Endothelial cell (in vitro differentiated cells): ENCODE data around the gene IL17RA. TPM values are rescaled to one million over a fixed set of nuclear protein-coding genes. Genes with fewer than 3 reads are reported as not detected.
A peak's percentile ranks its signal among the peaks of the same experiment; 100 is the strongest.

Experiments
- DNase-seq: peaks from one replicate; pipeline ENCODE4 v3.0.0; 2021; ENCODE audit warnings: low spot score
- H3K27ac Mint-ChIP-seq: one replicate; pipeline ENCODE4 v1.8.0; 2021; ENCODE audit warnings: mixed read lengths, inconsistent platforms; ENCODE audit not compliant: unreplicated experiment
- H3K27me3 Mint-ChIP-seq: one replicate; pipeline ENCODE4 v1.8.0; 2021; ENCODE audit warnings: mild to moderate bottlenecking, moderate library complexity, mixed read lengths, inconsistent platforms; ENCODE audit not compliant: unreplicated experiment
- H3K36me3 Mint-ChIP-seq: one replicate; pipeline ENCODE4 v1.8.0; 2021; ENCODE audit warnings: mild to moderate bottlenecking, low read depth, mixed read lengths, inconsistent platforms; ENCODE audit not compliant: unreplicated experiment
- H3K4me1 Mint-ChIP-seq: one replicate; pipeline ENCODE4 v1.8.0; 2021; ENCODE audit warnings: mild to moderate bottlenecking, mixed read lengths, inconsistent platforms; ENCODE audit not compliant: unreplicated experiment
- H3K4me3 Mint-ChIP-seq: one replicate; pipeline ENCODE4 v1.8.0; 2021; ENCODE audit warnings: mild to moderate bottlenecking, mixed read lengths, inconsistent platforms; ENCODE audit not compliant: unreplicated experiment
- H3K9me3 Mint-ChIP-seq: one replicate; pipeline ENCODE4 v1.8.0; 2021; ENCODE audit warnings: mixed read lengths, inconsistent platforms; ENCODE audit not compliant: unreplicated experiment
- CTCF ChIP-seq: fragments of 200-600 bp; sonication (generic); IDR thresholded peaks from one replicate; pipeline ENCODE4 v1.5.0; 2021; ENCODE audit warnings: antibody characterized with exemption; ENCODE audit not compliant: unreplicated experiment
- total RNA-seq: library from RNA; stranded (reverse); fragmentation: NEBNext Ultra II Directional; extraction: Animal tissue kit (Norgen Biotek cat#: 25700); gene quantifications from one replicate; pipeline ENCODE4 v1.2.1, GENCODE V29; 2021; ENCODE audit not compliant: unreplicated experiment

IL17RA gene
- total RNA-seq, 1 donor from 2014 or later = 63.7 TPM

GRCh38 chr22:17085277-17086181, 729 bp downstream of the IL17RA start:
- no peak for TF ChIP-seq CTCF
- Mint-ChIP-seq H3K9me3 (no peaks in the 10 kb centered on the region), H3K4me3 (peak overlapping the region; percentile 96), H3K36me3 (peaks cover 7% of the 10 kb centered on the region), H3K27ac (peak overlapping the region; percentile 83), H3K27me3 (peaks cover 15% of the 10 kb centered on the region), H3K4me1 (peaks cover 33% of the 10 kb centered on the region)
- DNase-seq = no peak

GRCh38 chr22:17086296-17086695, 1.5 kb downstream of the IL17RA start:
- no peak for TF ChIP-seq CTCF
- peaks cover 15% of the 10 kb centered on the region for H3K27me3 Mint-ChIP-seq
- peaks cover 7% of the 10 kb centered on the region for H3K36me3 Mint-ChIP-seq
- H3K4me1 Mint-ChIP-seq = peaks cover 40% of the 10 kb centered on the region
- peak overlapping the region; percentile 96 for H3K4me3 Mint-ChIP-seq
- peak overlapping the region; percentile 83 for H3K27ac Mint-ChIP-seq
- no peaks in the 10 kb centered on the region for H3K9me3 Mint-ChIP-seq
- DNase-seq = no peak

- Mint-ChIP-seq H3K36me3 (peaks cover 7% of the 10 kb centered on the region), H3K27me3 (peaks cover 15% of the 10 kb centered on the region), H3K9me3 (no peaks in the 10 kb centered on the region), H3K4me3 (peak overlapping the region; percentile 96), H3K4me1 (peaks cover 45% of the 10 kb centered on the region), H3K27ac (no peak overlapping the region)
- no peak for TF ChIP-seq CTCF
- no peak for DNase-seq
Measured at GRCh38 chr22:17086788-17087497, 2.1 kb downstream of the IL17RA start.

GRCh38 chr22:17087498-17088131, 2.8 kb downstream of the IL17RA start:
- no peak for DNase-seq
- TF ChIP-seq CTCF = no peak
- Mint-ChIP-seq H3K27me3 (peaks cover 15% of the 10 kb centered on the region), H3K36me3 (peaks cover 7% of the 10 kb centered on the region), H3K4me1 (peaks cover 48% of the 10 kb centered on the region), H3K4me3 (peak overlapping the region; percentile 96), H3K27ac (no peak overlapping the region), H3K9me3 (no peaks in the 10 kb centered on the region)
